ENCODE data around the gene SLIT2. TPM values are rescaled to one million over a fixed set of nuclear protein-coding genes. Genes with fewer than 3 reads are reported as not detected.

The SLIT2 gene
- total and polyA plus RNA-seq, 12 donors, result 1.1 to 11.9 (median 5.6) TPM

- H3K4me1 ChIP-seq, result peaks cover 3 to 36% (median 20%) of the 10 kb centered on the region in 9 donors
- H3K36me3 ChIP-seq, result no peaks in the 10 kb centered on the region
- no peak overlapping the region for H3K27ac ChIP-seq
- H3K4me3 ChIP-seq, result no peak overlapping the region
- peak in 5 of 9 donors; percentile 30 to 49 (median 37) for TF ChIP-seq CTCF (IDR thresholded peaks at IDR 0.05)
- intact Hi-C loops (cut with DNase I), result loop anchor here in 7 of 10 donors (5.0 to 10.0 kb wide), 4 partner anchors 1022 to 1565 kb away; no protein-coding TSS in a partner anchor
- peaks cover 0 to 41% (median 24%) of the 10 kb centered on the region in 7 donors for H3K27me3 ChIP-seq
- H3K9me3 ChIP-seq, result no peaks in the 10 kb centered on the region
- DNase-seq (no peak), ATAC-seq (no peak)
- 13 to 19% methylated on average over 2 of the region's 2 CpGs for WGBS, 2 donors
These were observed 2.4 kb upstream of the SLIT2 start for GRCh38 chr4:20249333-20249732.

- Histone ChIP-seq H3K4me1 (peaks cover 3 to 38% (median 20%) of the 10 kb centered on the region in 9 donors), H3K4me3 (peak overlapping the region; percentile 39 to 71 (median 64)), H3K27me3 (peaks cover 0 to 58% (median 42%) of the 10 kb centered on the region in 7 donors), H3K27ac (peak overlapping the region in 7 of 10 donors; percentile 30 to 59 (median 53)), H3K36me3 (no peaks in the 10 kb centered on the region), H3K9me3 (no peaks in the 10 kb centered on the region)
- DNase-seq, result no peak
- WGBS, 2 donors, result 3 to 4% methylated on average over 35 of the region's 35 CpGs
- intact Hi-C loops (cut with DNase I), result loop anchor here in 1 of 10 donors (10.0 kb wide), 1 partner anchor 1556 kb away; no protein-coding TSS in a partner anchor
- ATAC-seq, result peak in 1 of 8 donors; percentile 13
- TF ChIP-seq CTCF (IDR thresholded peaks at IDR 0.05), result no peak
These were observed 492 bp upstream of the SLIT2 start for GRCh38 chr4:20251031-20251795.

DNA sequence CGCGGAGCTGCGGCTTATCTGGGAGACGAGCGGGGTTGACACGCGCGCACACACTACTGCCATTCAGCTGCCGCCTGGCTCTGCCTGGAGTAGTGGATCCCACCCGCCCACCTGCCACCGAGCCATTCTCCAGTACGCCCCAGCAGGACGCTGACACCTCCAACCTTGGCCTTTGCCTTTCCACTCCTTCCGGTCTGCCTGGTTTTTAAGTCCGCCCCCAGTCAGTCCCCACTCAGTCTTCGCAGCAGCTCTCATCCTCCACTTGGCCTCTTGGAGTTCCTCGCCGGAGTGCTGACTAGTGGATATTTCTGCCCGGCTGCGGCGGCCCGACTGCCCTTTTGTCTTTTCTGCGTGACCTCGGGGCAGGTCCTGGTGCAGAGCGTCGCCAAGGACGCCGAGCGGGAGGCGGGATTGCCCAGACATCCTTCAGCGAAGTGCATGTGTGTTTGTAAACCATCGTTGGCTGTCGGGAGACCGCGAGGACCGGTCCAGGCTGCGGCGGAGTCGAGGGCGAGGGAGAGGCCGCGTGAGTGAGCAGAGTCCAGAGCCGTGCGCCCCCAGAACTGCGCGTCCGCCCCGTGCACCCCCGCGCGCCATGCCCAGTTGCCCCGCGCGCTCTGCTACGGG is 1.1 kb downstream of the SLIT2 start:
- no peak for TF ChIP-seq CTCF (IDR thresholded peaks at IDR 0.05)
- Histone ChIP-seq H3K27ac (peak overlapping the region in 5 of 10 donors; percentile 44 to 64 (median 57)), H3K4me3 (peak overlapping the region; percentile 39 to 71 (median 64)), H3K36me3 (no peaks in the 10 kb centered on the region), H3K9me3 (no peaks in the 10 kb centered on the region), H3K4me1 (peaks cover 3 to 38% (median 20%) of the 10 kb centered on the region in 9 donors), H3K27me3 (peaks cover 0 to 67% (median 49%) of the 10 kb centered on the region in 7 donors)
- WGBS, 2 donors, result 0 to 1% methylated on average over 52 to 55 of the region's 55 CpGs
- ATAC-seq, result peak in 7 of 8 donors; percentile 5 to 46 (median 20)
- intact Hi-C loops (cut with DNase I), result loop anchor here in 1 of 10 donors (10.0 kb wide), 1 partner anchor 1558 kb away; no protein-coding TSS in a partner anchor
- peak; percentile 11 to 15 for DNase-seq

- TF ChIP-seq CTCF (IDR thresholded peaks at IDR 0.05), result no peak
- peaks cover 3 to 36% (median 20%) of the 10 kb centered on the region in 9 donors for H3K4me1 ChIP-seq
- no peaks in the 10 kb centered on the region for H3K9me3 ChIP-seq
- ATAC-seq, result no peak
- H3K4me3 ChIP-seq, result peak overlapping the region; percentile 39 to 71 (median 64)
- intact Hi-C loops (cut with DNase I), result loop anchor here in 1 of 10 donors (10.0 kb wide), 1 partner anchor 1559 kb away; no protein-coding TSS in a partner anchor
- peaks cover 0 to 67% (median 50%) of the 10 kb centered on the region in 7 donors for H3K27me3 ChIP-seq
- no peak overlapping the region for H3K27ac ChIP-seq
- DNase-seq, result peak in 1 of 2 donors; percentile 12
- WGBS, 2 donors, result 1 to 3% methylated on average over 21 of the region's 21 CpGs
- no peaks in the 10 kb centered on the region for H3K36me3 ChIP-seq
These were observed 1.6 kb downstream of the SLIT2 start for GRCh38 chr4:20253283-20253734.
